ENCODE measurements around the gene MRGPRE.

The MRGPRE gene

DNA sequence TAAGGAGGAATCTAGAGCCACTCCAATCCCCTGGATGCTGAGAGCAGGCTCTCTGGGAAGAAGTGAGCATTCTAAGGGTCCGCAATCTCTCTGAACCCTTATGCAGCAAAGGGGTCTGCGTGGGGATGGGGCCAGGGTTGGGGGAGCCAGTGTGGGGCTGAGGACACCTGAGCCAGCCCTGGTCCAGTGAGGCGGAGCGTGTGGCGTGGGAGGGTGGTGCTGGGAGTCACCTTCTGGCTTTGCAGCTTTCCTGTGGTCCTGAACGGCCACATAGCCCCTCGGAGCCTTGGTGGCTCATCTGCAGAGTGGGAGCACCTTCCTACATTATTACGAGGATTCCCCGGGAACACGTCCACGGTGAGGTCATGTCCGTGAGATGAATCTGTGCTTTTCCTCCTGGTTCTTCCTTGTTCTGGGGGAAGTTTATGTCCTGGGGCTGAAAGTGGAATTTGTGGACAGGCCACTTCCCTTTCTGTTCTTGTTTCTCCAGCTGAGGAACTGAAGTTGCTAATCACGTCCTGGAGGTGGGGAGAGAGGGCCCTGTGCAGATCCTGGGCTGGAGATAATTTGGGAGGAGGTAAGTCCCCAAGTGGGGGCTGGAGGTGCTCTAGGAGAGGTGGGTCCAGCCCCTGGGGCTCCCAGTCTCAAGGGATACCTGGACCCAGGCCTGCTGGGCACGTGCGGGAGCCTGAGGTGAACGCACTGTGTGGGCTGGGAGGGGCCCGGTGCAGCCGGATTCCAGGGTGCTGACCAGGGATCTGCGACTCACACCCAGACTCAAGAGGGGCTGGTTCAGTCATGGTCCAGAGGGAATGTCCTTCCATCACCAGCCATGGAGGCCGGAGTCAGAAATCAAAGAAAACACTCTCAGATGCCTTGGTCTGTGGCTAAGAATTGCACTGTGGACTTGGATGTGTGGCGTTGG, 6.1 kb downstream of the MRGPRE start:
- FAIRE-seq, result no peak

DNA sequence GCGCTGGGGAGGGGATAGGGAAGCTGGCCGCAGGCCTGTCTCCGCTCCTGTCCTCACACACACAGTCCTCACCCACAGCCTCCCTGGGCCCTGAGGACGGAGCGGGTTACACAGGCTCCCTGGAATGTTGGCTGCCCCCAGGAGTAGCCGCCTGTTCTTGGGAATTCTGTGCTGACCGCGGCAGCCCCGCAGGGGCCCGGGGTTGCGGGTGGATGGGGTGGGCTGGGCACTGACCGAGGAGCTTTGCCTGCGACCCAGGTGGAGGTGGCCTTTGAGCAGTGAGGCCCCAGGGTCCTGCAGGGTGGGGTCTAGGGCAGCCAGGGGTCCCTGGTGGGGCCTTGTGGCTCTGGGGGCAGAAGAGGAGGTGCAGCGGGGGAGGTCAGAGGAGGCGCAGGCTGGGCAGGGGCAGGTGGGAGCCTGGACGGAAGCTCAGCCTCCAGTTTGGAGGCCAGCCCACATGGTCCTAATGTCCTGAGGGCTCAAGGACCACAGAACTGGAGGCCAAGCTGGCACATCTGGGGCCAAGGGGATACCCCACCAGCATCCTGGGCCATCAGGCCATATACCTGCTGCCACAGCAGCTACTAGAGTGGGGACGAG, 7.0 kb downstream of the MRGPRE start:
- FAIRE-seq, result no peak

DNA sequence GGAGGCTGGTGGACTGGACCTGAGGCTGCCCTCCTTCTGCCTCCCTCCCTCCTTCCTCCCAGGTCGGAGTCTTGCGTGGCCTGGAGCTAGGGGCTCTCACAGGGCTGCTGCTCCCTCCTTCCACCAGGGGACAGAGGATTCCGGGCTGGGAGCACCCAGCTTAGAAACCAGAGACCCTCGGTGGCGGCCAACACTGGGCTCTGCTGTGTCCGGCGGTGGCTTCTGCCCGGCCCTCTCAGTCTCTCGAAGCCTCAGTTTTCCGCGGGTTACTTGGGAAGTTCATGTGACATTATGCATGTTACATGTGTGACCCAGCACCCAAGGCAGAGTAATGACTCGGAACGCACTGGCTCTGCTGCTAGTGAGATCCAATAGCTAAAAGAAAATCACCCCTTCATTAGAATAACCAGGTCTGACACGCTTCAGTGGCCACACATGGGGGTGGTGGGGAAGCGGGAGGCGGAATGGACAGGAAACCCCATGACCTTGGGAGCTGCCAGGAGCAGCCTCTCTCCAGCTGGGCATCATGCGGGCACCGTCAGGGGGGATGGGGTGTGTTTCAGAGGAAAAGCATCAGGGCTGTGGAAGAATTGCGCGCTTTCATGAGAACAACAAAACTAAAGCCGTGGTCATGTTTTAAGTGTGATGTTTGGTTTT, 7.7 kb downstream of the MRGPRE start:
- no peak for FAIRE-seq

GRCh38 chr11:3223932-3224381, 8.3 kb downstream of the MRGPRE start:
- no peak for FAIRE-seq

DNA sequence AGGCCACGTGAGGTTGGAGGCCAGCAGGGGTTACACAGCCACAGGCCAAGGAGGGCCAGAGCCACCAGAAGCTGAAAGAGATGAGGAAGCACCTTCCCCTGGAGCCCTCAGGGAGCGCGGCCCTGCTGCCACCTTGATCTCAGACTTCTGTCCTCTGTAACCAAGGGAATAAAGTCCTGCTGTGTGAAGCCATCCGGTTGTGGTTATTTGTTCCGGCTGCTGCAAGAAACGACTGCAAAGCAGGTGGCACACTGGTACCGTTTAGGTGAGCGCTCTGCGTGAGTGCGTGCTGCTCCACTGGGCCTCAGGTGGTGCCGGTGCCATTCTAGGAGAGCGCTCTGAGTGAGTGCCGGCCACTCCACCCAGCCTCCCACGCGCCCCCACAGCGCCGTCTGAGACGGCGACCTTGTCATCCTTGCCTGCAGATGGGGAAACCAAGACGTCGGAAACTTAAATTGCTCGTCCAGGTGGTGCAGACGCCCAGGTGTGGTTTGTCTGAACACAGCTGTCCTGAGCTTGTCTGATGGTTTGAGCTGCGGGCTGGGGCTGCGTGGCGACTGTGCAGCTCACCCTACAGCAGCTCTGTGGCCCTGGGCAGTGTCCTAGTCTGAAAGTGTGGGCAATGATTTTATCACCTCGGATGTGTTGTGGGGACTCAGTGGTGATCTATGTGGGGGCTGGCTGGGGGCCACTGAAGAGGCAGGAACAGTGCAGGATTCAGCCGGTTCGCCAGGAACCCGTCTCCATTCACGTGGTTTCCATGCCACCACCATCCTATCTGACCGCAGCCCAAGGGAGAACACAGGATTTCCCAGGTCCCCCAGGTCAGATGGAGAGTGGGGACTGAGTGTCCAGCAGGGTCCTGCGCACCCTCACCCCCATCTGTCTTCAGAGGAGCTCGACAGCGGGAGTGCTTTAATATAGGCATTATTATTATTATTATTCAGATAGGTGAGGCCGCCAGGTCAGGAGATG, 9.0 kb downstream of the MRGPRE start:
- FAIRE-seq, result no peak

DNA sequence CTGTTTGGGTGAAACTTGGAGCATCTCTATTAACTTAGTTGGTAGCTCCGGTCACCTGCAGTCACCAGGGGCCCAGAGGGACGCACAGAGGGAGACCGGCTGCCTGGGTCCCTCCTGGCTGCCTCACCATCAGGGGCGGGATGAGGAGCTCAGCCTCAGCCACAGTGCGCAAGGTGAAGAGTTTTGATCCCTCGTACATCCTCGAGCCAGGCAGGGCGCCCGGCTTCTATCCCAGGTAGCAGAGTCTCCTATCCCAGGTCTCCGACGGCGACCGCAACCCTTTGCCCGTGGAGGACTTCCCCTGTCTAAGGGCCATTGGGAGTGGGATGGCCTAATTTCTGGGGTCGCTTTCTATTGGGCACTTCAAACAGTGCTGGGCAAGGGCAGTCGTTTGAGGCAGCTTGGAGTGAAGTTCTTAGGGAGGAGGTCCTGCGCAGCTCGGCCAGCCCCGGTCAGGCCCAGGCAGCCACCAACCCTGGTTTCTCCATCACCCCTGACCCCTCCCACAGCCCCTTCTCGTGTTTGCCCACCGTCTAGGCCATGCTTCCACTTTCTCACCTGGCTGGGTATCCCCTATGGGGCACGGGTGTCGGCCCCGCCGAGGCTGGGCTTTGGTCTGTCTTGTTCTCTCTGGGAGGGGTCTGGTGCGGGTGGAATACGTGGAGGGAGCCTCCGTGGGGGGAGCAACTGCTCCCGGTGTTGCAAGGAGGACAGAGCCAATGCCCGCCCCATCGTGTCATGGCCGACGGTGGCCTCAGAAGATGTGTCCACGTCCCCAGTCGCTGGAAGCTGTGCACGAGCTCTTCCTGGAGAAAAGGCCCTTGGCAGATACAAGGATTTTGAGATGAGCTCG, 10.0 kb downstream of the MRGPRE start:
- FAIRE-seq, result no peak

- FAIRE-seq, result no peak
Observed at GRCh38 chr11:3221408-3222002, 10.7 kb downstream of the MRGPRE start.

- FAIRE-seq, result no peak
Observed at GRCh38 chr11:3220521-3221407, 11.5 kb downstream of the MRGPRE start.

- FAIRE-seq, result no peak
Observed at GRCh38 chr11:3220101-3220500, 12.1 kb downstream of the MRGPRE start.

GRCh38 chr11:3219281-3219892, 12.8 kb downstream of the MRGPRE start:
- no peak for FAIRE-seq

GRCh38 chr11:3218483-3219280, 13.5 kb downstream of the MRGPRE start, which contains the start of gene MRGPRG:
Gene MRGPRG (minus strand): TSS chr11:3218813. CDS start chr11:3218813, 0 bp downstream.
- no peak for FAIRE-seq

GRCh38 chr11:3217818-3218482, 14.3 kb downstream of the MRGPRE start:
- no peak for FAIRE-seq

DNA sequence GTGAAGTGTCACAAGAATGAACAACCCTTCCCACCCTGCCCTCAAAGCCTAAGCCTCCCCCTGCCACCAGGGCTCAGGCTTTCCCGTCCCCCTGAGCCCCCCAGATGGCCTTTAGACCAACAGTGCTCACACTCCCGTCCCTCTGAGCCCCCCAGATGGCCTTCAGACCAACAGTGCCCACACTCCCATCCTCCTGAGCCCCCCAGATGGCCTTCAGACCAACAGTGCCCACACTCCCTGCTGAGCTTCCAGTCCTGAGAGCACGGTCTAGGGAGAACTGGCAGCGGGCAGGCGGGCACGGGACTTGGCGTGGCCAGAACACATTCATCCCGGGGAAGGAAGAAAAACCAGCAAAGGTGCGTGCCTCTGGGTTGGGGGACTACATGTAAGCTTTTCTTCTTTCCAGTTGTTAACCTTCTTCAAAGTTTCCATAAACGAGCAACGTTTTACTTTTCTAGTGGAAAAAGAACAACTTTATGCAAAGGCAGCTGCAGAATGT, 16.1 kb downstream of the MRGPRE start:
- FAIRE-seq, result no peak

DNA sequence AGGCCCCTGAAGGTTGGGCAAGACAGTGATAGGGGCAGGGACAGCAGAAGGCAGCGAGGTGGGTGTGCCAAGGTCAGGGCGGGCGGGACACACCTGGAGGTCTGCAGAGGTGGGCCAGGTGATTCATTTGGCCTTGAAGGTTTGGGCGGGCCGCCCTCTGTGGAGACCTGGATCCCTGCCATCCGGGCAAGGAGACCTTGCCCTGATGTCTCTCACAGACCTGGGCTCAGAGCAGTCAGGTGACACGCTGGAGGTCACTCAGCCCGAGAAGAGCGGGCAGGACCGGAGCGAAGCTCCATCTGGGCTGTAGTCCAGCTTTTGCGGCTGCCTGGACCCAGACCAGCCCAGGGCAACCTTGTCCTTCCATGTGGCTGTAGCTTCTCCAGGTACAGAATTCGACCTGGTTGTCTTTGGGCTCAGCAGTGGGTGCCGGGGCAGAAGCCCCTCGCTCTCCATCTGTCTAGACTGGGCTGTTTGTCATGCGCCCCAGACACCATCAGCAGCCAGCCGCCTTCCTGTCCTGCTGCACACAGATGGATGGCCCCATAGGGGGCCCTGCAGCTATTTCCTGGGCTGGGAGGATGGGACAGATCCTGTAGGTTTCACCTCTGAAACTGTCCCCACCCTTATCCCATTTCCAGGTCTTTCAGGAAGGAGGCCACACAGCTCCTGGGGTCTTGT, 16.7 kb downstream of the MRGPRE start:
- no peak for FAIRE-seq

- no peak for FAIRE-seq
Observed at GRCh38 chr11:3214420-3214699, 17.9 kb downstream of the MRGPRE start.

- no peak for FAIRE-seq
Observed at GRCh38 chr11:3213659-3214419, 18.4 kb downstream of the MRGPRE start.

DNA sequence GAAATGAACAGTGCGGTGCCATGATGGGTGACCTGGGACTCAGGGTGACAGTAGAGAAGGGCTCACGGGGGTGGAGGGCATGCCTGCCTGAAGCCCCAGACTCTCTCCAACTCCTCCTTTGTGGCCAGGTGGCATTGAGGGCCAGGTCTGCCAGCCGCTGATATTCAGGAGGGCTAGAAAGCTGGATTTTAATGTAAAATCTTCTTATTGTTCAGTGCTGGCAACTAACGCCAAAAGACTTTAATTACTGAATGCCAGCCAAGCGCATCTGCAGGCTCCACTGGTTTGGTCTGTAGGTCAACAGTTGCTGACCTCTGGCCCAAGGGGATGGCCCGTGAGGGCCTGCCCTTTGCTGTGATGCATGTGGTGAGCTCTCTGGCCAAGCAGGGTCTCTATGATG, 23.9 kb downstream of the MRGPRE start:
- FAIRE-seq, result no peak

Measured in colon (tissue), 2 donors.